Renal cortical epithelial cell (primary cell): ENCODE data around the gene B4GALT5. TPM values are rescaled to one million over a fixed set of nuclear protein-coding genes. Genes with fewer than 3 reads are reported as not detected.
"Not testable (repeated sequence)": the region's sequence is repeated elsewhere in the genome, so short reads cannot be mapped to it uniquely, and the experiment has no call there.

Source experiments
- DNase-seq: peaks from one replicate; pipeline ENCODE4 v3.0.0-alpha.2; 2011; ENCODE audit warnings: low read depth
- total RNA-seq: library from RNA; depleted of rRNA; stranded (reverse); fragments of >200 nt; gene quantifications from 2 replicates; pipeline ENCODE4 v1.2.3, GENCODE V29; 2014

B4GALT5 gene
- total RNA-seq, 1 donor from 2014 or later: 59.9 TPM

DNA sequence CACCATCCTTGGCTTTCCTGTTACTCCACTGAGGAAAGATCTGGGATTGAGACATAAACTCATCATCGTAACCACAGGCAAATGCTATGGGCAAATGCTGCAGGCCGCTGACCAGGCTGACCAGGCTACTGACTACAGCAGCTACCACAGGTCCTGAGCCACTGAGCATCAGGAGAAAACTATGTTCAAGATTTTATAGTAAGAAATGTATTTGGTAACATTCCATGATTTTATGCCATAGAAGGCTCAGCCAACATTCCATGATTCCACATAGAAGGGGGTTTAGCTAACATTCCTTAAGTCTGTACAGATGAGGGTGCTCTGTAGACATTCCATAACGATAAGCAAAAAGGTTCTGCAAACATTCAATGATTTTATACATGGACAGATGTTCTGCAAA, 16.1 kb upstream of the B4GALT5 start:
- DNase-seq: peak; percentile 32

DNA sequence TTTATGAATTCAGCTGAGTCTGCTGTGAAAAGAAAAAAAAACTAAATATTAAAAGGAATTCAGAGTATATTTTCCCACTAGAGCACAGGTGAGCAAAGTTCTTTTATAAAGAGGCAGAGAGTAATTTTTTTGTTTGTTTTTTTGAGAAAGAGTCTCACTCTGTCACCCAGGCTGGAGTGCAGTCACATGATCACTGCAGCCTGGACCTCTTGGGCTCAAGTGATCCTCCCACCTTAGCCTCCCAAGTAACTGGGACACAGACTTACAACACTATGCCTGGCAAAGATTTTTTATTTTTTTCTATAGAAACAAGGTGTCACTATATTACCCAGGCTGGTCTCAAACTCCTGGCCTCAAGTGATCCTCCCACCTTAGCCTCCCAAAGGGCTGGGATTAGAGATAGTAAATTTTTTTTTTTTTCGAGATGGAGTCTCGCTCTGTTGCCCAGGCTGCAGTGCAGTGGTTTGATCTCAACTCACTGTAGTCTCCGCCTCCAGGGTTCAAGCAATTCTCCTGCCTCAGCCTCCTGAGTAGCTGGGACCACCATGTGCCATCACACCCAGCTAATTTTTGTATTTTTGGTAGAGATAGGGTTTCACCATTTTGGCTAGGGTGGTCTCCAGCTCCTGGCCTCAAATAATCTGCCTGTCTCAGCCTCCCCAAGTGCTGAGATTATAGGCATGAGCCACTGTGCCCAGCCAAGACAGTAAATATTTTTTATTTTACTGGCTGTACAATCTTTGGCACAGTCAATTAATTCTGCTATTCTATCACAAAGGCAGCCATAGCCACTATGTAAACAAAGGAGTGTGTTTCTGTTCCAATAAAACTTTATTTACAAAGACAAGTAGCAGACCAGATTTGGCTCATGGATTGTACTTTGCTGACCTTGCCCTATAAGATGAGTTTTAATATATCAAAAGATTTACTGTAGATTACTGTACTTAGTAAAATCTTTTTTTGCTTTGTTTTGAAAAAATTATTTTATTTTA, 14.5 kb upstream of the B4GALT5 start:
- DNase-seq: no peak

DNA sequence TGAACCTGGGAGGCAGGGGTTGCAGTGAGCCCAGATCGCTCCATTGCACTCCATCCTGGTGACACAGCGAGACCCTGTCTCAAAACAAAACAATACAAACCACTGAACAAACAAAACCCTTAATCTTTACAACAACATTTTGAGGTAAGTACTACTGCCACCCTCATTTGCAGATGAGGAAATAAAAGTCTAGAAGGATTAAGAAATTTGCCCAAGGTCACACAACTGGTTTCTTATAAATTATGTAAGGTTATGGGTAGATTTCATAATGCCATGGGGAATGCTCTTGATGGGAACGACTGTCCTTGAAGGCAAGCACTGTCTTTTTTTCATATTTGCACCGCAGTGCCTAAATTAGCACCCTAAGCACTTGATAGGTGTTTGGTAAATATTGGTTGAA, 13.8 kb upstream of the B4GALT5 start:
- DNase-seq: peak; percentile 42

DNA sequence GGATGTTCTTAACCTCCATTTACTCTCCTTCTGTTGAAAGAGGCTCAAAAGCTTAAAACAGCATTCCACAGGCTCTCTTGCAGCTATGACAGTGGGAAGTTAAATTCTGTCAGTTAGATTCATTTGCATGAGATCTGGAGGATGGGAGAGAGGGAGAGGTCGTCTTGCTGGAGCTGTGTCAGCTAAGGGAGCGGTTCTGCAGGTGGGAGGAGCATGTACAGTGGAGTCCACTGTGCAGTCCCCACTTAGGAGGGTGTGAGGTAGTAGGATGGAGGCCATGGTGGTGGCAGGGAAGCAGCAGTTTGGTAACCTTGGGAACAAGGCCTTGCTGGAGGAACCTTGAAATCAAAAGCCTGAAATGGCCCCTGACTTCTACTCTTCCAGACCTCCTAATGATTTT, 12.0 kb upstream of the B4GALT5 start:
- no peak for DNase-seq

DNA sequence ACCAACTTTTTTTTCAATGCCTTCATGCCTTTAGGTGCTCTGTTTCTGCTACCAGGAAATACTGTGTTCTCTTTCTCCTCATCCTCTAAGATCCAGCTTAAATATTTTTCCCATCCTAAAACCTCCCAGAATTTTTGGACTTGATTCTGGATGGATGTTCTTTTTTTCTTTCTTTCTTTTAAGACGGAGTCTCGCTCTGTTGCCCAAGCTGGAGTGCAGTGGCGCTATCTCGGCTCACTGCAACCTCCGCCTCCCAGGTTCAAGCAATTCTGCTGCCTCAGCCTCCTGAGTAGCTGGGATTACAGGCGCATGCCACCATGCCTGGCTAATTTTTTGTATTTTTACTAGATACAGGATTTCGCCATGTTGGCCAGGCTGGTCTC, 11.5 kb upstream of the B4GALT5 start:
- DNase-seq: not testable (repeated sequence)

DNA sequence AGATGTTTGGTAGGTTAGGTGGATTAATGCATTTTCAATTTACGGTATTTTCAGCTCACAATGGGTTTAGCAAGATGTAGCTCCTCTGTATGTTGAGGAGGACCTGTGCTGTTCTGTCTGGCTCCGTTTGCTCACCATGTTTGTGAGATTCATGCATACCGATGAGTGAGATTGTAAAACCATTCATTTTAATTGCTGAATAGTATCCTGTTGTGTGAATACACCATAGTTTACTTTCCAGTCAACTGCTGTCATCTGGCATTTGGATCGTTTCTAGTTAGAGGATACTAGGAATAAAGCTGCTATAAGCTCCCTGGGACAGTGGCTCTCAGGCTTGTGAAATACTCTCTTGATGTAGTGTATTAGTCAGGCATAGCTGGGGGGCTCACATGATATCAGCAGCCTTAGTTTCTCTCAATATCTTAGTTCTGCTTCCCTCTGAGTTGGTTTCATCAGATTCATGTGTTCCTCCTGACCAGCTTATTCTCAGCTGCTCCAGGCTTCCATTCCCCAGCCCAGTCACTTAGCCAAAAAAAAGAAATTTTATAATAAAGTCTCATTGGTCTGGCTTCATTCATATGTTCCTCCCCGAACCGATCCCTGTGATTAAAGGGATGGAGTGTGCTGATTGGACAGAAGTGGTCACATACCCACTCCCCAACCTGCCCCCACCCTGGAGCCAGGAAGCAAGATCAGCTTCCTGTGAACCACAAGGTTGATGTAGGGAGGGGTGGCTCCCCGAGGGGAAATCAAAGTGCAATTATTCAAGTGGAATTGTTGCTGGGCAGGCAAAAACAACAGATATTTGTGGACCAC, 10.9 kb upstream of the B4GALT5 start:
- DNase-seq: peak; percentile 98

DNA sequence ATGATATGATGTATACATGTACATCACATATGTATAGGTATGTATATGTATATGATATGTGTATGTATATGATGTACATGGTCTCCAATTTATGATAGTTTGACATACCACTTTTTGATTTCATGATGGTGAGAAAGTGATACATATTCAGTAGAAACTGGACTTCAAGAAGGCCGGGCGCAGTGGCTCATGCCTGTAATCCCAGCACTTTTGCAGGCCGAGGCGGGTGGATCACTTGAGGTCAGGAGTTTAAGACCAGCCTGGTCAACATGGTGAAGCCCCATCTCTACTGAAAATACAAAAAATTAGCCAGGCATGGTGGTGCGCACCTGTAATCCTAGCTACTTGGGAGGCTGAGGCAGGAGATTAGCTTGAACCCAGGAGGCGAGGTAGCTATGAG, 10.1 kb upstream of the B4GALT5 start:
- DNase-seq: not testable (repeated sequence)

DNA sequence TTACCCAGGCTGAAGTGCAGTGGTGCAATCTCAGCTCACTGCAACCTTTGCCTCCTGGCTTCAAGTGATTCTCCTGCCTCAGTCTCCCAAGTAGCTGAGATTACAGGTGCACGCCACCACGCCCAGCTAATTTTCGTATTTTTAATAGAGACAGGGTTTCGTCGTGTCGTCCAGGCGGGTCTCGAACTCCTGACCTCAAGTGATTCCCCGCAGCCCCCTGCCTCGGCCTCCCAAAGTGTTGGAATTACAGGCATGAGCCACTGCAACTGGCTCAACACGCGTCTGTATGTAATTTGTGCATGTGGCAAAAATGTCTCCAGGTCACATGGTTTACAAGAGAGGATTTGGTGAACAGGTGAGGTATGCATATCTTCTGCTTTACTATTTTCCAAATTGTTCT, 7.6 kb upstream of the B4GALT5 start:
- not testable (repeated sequence) for DNase-seq

DNA sequence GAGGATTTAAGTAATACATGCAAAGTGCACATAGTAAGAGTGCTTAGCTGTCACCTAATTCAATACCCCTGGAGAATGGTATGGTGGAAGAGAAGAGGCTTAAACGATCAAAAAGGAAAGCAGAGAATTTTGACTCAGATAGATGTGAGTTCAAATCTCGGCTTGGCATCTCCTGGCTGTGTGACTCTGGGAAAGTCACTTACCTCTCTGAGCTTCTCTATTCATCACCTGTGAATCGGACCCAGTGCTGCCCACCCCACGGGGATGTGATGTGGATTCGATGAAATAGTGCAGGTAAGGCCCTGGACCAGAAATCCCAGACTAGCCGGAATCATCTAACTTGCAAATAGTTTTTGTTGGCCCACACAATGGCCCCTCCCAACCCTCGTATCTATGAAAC, 1.8 kb upstream of the B4GALT5 start:
- no peak for DNase-seq

DNA sequence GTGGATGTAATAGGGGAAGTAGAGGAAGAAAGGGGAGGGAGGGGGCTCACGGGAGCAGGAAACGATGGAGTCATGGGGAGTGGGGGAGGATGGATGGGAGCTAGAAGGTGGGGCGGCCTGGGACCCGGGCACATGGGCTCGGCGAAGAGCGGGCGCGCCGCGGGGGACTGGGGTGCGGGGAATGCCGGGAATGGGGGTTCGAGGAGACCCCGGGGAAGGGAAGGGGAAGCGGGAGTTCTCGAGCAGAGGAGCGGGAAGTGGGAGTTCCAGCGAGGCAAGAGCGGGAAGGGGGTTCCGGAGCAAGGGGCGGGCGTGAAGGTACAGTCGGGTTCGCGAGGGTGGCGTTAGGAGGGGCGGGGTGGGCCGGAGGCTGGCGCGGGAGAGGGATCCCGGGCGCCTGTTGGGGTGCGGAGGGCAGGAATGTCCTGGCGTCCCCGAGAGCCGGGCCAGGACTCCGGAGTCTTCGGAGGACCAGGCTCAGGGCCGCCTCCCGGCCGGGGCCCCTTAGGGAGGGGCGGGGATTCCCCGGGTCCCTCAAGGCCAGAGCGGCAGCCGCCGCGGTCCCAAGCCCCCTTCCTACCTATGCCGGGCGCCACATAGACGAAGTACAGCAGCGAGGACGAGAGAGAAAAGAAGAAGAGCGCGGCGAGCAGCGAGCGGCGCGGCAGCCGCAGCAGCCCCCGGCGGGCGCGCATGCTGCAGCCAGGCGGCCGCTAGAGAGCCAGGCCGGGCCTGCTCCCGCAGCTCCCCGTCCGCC, 504 bp downstream of the B4GALT5 start:
- no peak for DNase-seq

DNA sequence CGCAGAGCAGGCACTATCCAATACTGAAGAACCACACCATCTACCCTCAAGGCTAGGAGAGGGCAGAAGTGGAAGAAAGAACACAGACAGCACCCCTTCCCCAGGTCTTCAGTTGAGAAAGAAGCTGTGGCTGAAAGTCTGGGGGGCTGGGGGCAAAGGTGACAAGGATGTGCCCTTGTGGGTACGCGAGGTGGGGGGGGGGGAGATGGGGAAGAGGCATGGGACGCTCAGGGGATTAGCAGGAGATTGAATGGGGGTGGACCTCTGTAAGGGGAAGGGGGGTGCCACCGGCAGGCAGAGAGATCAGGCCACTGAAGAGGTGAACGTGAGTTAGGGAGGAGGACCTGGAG, 1.1 kb downstream of the B4GALT5 start:
- DNase-seq: no peak

DNA sequence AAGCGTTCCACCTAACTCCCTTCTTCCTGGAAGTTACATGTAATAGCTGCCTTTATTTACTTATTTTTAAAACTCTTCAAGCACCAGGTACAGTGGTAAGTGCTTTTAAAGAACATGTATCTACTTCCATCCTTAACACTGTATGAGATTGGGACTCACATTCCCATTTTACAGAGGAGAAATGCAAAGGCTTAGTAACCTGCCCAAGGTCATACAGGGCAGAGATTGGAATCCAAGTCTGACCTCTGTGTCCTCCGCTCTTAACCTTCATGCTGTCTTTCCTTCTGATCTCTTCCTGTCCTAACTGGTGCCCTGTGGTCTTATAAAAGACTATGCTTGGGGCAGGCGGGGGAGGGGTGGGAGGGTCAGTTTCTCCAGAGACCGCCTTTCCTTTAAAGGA, 1.6 kb downstream of the B4GALT5 start:
- DNase-seq: peak; percentile 47

DNA sequence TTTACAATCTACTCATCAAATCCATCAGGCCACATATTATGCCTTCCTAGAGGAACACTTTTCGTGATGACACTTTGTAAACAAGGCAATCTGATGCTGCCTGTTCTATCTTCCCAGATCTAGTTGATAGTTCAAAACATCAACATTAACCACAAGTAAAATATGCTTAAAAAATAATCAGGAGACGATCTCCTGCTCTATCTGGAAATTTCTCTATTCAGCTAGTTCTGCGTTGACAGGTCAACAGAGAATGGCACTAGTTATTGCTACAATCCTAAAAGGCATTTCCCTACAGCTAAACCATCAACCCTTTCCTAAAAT, 2.1 kb downstream of the B4GALT5 start:
- DNase-seq: no peak

DNA sequence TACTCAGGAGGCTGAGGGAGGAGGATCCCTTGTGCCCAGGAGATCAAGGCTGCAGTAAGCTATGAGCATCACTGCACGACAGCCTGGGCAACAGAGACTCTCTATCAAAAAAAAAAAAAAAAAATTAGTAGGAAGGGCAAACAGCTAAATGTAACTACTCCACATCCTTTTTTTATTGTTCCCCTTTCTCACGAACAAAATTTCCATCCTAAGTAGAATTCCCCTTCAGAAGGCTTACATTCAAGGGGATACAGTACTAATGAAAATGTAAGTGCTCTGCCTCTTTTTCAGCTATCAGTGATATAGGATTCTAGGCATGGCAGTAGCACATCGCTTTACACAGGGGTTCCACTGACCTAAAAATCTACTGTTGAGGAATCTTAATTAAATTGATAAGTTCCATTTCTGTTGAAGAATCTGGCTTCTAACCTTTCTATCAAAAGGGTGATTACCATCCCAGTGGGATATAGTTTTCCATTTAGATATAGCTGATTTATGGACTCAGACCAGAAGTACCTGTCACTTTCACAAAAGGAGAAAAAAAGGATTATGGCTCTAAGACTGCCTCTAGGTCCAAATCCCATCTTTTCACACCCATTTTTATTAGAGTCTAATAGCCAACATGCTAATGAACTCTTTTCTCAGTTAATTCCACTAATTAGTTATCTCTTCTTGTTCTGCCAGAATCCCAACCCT, 2.6 kb downstream of the B4GALT5 start:
- no peak for DNase-seq

DNA sequence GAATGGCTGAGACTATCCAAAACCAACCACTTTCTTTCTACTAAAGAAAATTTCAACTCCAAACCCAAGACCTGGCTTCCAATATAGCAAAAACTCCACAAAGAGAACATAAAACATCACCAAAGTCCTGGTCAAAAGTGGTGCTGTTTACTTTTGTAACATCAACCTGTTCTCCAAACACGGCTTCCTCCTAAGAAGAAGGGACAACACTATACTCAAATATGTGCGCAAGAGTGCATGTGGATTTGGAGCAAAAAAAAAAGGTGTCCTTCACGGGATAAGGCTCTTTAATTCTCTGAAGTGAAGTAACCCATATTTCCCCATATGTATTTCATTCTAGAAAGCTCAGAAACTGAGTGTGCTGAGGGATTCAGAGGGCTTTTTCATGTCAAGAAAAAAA, 6.6 kb downstream of the B4GALT5 start:
- DNase-seq: no peak

DNA sequence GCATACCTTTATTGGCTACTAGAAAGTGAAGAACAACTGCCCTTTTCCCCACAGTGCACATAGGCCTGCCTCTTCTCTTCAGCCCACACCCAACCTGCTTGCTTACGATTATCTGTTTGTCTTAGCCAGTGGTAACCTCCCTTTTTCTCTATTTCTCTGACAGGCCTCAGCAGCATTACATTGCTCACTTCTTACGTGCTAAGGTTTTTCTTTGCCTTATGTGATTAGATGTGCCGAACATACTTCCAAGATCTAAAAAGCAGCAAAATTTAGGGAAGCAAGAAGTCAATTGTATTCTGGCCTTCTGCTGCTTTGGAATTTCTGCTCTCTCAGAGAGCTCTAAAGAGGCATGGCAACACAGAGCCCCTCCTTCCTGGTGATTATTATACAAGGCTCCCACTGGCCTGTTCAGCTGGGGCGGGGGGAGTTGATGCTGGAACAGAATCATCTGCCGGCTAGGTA, 7.0 kb downstream of the B4GALT5 start:
- DNase-seq: no peak

DNA sequence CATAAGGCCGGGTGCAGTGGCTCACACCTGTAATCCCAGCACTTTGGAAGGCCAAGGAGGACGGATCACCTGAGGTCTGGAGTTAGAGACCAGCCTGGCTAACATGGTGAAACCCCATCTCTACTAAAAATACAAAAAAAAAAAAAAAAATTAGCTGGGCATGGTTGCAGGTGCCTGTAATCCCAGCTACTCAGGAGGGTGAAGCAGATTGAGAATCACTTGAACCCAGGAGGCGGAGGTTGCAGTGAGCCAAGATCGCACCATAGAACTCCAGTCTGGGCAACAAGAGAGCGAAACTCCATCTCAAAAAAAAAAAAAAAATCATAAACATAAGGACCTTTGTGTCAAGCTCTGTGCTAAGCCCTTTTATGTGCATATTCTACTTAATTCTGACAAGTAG, 7.8 kb downstream of the B4GALT5 start:
- DNase-seq: not testable (repeated sequence)

DNA sequence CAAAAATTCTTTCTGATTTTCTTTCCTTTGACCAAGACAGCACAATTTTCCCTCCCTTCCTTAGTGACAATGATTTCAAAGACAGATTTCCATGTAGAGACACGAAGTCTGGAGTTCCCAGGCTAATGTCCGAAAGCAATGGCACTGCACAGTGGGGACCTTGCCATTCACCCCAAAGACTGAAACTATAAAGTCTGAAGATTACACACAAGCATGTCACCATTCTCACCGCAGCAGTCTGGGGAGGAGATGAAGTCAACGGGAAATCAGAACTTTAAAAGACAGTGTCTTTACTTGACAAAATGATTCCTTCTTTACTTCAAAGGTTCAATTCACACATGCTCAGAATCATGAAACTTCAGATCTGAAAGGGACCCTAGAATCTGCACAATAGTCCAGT, 8.3 kb downstream of the B4GALT5 start:
- no peak for DNase-seq

DNA sequence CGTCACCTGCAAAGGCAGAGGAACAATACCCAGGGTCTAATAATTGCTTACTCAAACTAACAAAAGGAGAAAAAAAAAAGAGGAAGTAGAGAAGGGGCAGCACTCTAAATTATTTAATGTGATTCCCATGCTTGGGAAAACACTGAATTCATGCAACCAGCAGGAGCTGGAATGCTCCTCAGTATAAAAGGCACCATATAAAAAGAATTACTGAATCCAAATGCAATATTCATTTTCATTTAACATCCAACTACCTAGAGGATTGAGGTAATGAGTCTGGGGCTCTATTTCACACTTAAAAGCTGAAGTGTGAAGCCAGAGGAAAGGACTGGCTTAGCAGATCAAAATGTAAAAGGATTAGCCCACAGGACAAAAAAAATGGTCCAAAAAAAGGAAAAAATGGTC, 8.7 kb downstream of the B4GALT5 start:
- no peak for DNase-seq

DNA sequence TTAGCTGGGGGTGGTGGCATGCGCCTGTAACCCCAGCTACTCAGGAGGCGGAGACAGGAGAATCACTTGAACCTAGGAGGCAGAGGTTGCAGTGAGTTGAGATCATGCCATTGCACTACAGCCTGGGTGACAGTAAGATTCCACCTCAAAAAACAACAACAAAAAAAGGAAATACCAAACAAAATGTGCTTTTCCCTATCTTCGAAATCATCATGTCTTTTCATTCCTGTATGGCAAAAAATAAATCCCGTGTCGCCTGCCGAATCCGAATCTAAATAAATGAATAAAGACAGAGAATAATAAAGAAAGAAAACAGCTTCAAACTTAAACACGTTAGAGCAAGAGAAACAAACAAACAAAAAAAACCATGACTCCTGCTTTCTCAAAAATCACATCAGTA, 11.8 kb downstream of the B4GALT5 start:
- DNase-seq: no peak

DNA sequence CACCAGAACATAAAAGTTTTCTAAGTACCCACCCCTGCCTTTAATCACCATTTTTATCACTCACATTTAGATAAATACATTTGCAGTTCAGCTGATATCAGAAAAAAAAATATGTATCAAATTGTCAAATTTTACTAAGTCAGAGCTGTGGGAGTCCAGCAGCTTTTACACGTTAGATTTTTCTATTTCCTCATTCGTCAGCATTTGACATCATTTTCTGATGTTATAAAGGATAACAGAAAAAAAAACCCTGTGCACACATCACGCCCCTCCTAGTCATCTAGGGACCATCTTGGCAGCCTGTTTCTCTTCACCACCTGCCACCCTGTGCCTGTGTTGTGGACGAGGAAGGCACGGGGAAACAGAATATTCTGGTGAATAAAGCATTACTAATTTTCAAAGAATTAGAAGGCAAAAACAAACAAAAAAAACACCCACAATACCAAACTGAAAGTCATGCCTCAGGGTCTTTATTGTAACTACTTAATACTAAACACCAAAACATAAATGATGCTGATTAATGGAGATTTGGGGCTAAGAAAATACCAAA, 12.4 kb downstream of the B4GALT5 start:
- DNase-seq: peak; percentile 77
